SK-N-SH treated with all-trans-retinoic acid at 6 μM for 48 hours (cell line): ENCODE data around the gene SAMD11.

Experiments used
- ATAC-seq: fragments of 200-7000 bp; cut with Tn5 transposase; 3 replicates; pipeline ENCODE4 v1.9.1; 2020; ENCODE audit warnings: mild to moderate bottlenecking, moderate library complexity
- ARNTL ChIP-seq: fragments of 450-650 bp; formaldehyde crosslinking; IDR thresholded peaks from 2 replicates; pipeline ENCODE4 v1.5.0; 2020; ENCODE audit warnings: low read depth, mild to moderate bottlenecking, moderate library complexity, borderline replicate concordance
- BACH2 ChIP-seq: fragments of 250-450 bp; sonication (Bioruptor Pico); IDR thresholded peaks from 2 replicates; pipeline ENCODE4 v1.9.0; 2021; ENCODE audit warnings: mild to moderate bottlenecking, borderline replicate concordance
- CSDC2 ChIP-seq: fragments of 250-450 bp; sonication (Bioruptor Pico); IDR thresholded peaks from 2 replicates; pipeline ENCODE4 v1.5.0; 2020; ENCODE audit warnings: mild to moderate bottlenecking, moderate library complexity
- ESRRG ChIP-seq: fragments of 250-450 bp; sonication (Bioruptor Pico); IDR thresholded peaks from 2 replicates; pipeline ENCODE4 v1.6.1; 2021; ENCODE audit warnings: mild to moderate bottlenecking
- GLIS3 ChIP-seq: fragments of 250-450 bp; sonication (Bioruptor Pico); IDR thresholded peaks from 2 replicates; pipeline ENCODE4 v1.5.0; 2020; ENCODE audit warnings: mild to moderate bottlenecking, moderate library complexity
- ISL1 ChIP-seq: fragments of 250-450 bp; sonication (Bioruptor Pico); IDR thresholded peaks from 2 replicates; pipeline ENCODE4 v2.1.2; 2022; ENCODE audit warnings: mild to moderate bottlenecking, moderate library complexity
- OSR1 ChIP-seq: fragments of 250-450 bp; sonication (Bioruptor Pico); IDR thresholded peaks from 2 replicates; pipeline ENCODE4 v1.8.0; 2022; ENCODE audit warnings: moderate library complexity, mild to moderate bottlenecking, inconsistent platforms
- PPARA ChIP-seq: fragments of 250-450 bp; sonication (Bioruptor Pico); IDR thresholded peaks from 2 replicates; pipeline ENCODE4 v1.5.0; 2020; ENCODE audit warnings: mild to moderate bottlenecking, borderline replicate concordance
- RARB ChIP-seq: fragments of 250-450 bp; sonication (Bioruptor Pico); IDR thresholded peaks from 2 replicates; pipeline ENCODE4 v1.8.0; 2021; ENCODE audit warnings: mild to moderate bottlenecking, moderate library complexity
- SNAI2 ChIP-seq: fragments of 250-450 bp; sonication (Bioruptor Pico); IDR thresholded peaks from 2 replicates; pipeline ENCODE4 v1.5.0; 2020; ENCODE audit warnings: mild to moderate bottlenecking, moderate library complexity
- TCF4 ChIP-seq: fragments of 250-450 bp; sonication (Bioruptor Pico); IDR thresholded peaks from 2 replicates; pipeline ENCODE4 v1.8.0; 2021; ENCODE audit warnings: mild to moderate bottlenecking, moderate library complexity, borderline replicate concordance
- TOX ChIP-seq: fragments of 250-450 bp; sonication (Bioruptor Pico); IDR thresholded peaks from 2 replicates; pipeline ENCODE4 v1.8.0; 2021; ENCODE audit warnings: mild to moderate bottlenecking, moderate library complexity, borderline replicate concordance
- ZC3H10 ChIP-seq: fragments of 250-450 bp; sonication (Bioruptor Pico); IDR thresholded peaks from 2 replicates; pipeline ENCODE4 v1.5.1; 2021; ENCODE audit warnings: mild to moderate bottlenecking, moderate library complexity
- ZFP3 ChIP-seq: fragments of 250-450 bp; sonication (Bioruptor Pico); IDR thresholded peaks from 2 replicates; pipeline ENCODE4 v1.5.0; 2020; ENCODE audit warnings: mild to moderate bottlenecking, moderate library complexity
- ZFP30 ChIP-seq: fragments of 450-650 bp; formaldehyde crosslinking; IDR thresholded peaks from 2 replicates; pipeline ENCODE4 v1.5.0; 2022; ENCODE audit warnings: mild to moderate bottlenecking, moderate library complexity
- ZNF565 ChIP-seq: fragments of 450-650 bp; formaldehyde crosslinking; conservative IDR thresholded peaks from 2 replicates; pipeline ENCODE4 v1.5.0; 2020; ENCODE audit warnings: low read depth, mild to moderate bottlenecking, moderate library complexity
- ZNF70 ChIP-seq: fragments of 450-650 bp; formaldehyde crosslinking; IDR thresholded peaks from 2 replicates; pipeline ENCODE4 v1.5.0; 2020; ENCODE audit warnings: mild to moderate bottlenecking, moderate library complexity
- ZNF8 ChIP-seq: fragments of 450-650 bp; formaldehyde crosslinking; IDR thresholded peaks from 2 replicates; pipeline ENCODE4 v1.5.0; 2020; ENCODE audit warnings: mild to moderate bottlenecking, moderate library complexity
- TF ChIP-seq, protein P1 (sequence below): fragments of 250-450 bp; sonication (Bioruptor Pico); IDR thresholded peaks from 2 replicates; pipeline ENCODE4 v1.8.0; 2021; ENCODE audit warnings: low read depth, mild to moderate bottlenecking, moderate library complexity, borderline replicate concordance
- TF ChIP-seq, protein P2 (sequence below): fragments of 250-450 bp; sonication (Bioruptor Pico); IDR thresholded peaks from 2 replicates; pipeline ENCODE4 v1.5.1; 2021; ENCODE audit warnings: mild to moderate bottlenecking, moderate library complexity
- TF ChIP-seq, protein P3 (sequence below): fragments of 250-450 bp; sonication (Bioruptor Pico); IDR thresholded peaks from 2 replicates; pipeline ENCODE4 v1.5.0; 2020; ENCODE audit warnings: mild to moderate bottlenecking, moderate library complexity

SAMD11 gene

DNA sequence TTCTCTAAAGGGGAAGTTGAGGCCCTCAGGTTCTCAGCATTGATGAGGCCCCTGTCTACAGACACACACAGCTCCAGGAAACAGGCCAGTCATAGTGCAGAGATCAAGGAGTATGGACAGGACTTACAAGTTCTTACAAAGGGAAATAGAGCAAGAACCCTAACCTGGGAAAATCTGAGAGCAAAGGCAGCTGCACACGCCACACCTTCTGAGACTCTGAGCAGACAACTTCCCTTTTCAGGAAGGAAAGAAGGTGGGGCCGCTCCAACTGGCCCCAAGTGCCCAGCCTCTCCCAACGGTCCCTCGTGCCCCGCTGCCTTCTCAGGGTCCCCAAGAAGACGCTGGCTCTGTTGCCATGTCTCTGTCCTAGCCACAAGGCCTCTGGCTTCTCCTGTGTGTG lies 31.8 kb downstream of the SAMD11 start:
- TF ChIP-seq, protein P1, sequence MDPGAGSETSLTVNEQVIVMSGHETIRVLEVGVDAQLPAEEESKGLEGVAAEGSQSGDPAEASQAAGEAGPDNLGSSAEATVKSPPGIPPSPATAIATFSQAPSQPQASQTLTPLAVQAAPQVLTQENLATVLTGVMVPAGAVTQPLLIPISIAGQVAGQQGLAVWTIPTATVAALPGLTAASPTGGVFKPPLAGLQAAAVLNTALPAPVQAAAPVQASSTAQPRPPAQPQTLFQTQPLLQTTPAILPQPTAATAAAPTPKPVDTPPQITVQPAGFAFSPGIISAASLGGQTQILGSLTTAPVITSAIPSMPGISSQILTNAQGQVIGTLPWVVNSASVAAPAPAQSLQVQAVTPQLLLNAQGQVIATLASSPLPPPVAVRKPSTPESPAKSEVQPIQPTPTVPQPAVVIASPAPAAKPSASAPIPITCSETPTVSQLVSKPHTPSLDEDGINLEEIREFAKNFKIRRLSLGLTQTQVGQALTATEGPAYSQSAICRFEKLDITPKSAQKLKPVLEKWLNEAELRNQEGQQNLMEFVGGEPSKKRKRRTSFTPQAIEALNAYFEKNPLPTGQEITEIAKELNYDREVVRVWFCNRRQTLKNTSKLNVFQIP (CRISPR knock-in tag), result no peak
- TF ChIP-seq PPARA (CRISPR knock-in tag) (no peak), OSR1 (CRISPR knock-in tag) (no peak), ZC3H10 (CRISPR knock-in tag) (no peak)
- TF ChIP-seq, protein P2, sequence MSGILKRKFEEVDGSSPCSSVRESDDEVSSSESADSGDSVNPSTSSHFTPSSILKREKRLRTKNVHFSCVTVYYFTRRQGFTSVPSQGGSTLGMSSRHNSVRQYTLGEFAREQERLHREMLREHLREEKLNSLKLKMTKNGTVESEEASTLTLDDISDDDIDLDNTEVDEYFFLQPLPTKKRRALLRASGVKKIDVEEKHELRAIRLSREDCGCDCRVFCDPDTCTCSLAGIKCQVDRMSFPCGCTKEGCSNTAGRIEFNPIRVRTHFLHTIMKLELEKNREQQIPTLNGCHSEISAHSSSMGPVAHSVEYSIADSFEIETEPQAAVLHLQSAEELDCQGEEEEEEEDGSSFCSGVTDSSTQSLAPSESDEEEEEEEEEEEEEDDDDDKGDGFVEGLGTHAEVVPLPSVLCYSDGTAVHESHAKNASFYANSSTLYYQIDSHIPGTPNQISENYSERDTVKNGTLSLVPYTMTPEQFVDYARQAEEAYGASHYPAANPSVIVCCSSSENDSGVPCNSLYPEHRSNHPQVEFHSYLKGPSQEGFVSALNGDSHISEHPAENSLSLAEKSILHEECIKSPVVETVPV (CRISPR knock-in tag), result no peak
- no peak for ATAC-seq

GRCh38 chr1:956636-957035 lies 32.9 kb downstream of the SAMD11 start:
- ATAC-seq, result no peak
- TF ChIP-seq ZNF8 (no peak), SNAI2 (no peak), BACH2 (CRISPR knock-in tag) (no peak), PPARA (CRISPR knock-in tag) (no peak), GLIS3 (CRISPR knock-in tag) (no peak), ESRRG (CRISPR knock-in tag) (no peak), ZFP3 (CRISPR knock-in tag) (no peak), TOX (CRISPR knock-in tag) (no peak), ZC3H10 (CRISPR knock-in tag) (no peak)
- TF ChIP-seq, protein P2 (CRISPR knock-in tag), result no peak
- TF ChIP-seq, protein P1 (CRISPR knock-in tag), result no peak

DNA sequence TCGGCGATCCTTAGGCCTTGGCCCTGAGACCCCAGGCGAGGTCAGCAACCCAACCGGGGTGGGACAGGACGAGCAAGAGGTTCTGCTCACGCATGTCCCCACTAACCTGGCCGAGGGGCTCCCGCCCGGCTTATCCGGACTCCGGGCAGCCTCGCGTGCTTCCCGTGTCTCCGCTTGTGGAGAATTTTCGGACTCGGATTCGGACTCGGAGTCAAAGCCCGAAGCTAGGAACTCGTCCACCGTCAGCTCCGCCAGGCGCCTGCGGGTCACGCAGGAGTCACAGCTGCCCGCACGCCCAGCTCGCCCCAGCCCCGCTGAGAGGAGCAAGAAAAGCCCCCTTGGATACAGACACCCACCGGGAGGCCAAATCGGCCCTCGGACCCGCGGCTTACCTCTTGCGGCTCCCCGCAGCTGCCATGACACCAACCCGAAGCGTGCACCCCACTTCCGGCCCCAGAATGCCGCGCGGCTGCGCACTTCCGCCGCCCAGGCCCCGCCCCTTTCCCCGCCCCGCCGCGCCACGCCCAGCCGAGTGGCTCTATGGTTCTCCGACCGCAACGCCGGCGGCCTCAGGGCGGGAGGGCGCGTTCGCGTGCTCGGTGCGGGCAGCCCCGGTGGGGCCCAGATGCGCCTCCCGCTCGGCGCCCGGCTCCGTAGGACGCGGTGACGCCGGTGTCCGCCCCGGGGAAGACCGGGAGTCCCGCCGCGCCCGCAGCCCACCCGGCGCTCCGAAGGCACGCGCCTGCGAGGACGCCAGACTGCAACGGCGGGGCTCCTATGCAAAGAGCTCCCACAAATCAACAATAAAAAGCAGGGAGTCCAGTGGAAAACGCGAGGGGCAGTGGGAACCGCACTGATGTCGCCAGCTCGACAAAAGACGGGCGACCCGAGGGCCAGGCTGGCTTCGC lies 35.4 kb downstream of the SAMD11 start, which contains the start of gene NOC2L:
Gene NOC2L (minus strand): TSS at position 434 of the 908 bp plus-strand sequence. CDS start 16 bp downstream, at position 418.
- TF ChIP-seq ZFP3 (CRISPR knock-in tag), result no peak
- TF ChIP-seq TCF4 (CRISPR knock-in tag), result no peak
- no peak for TF ChIP-seq RARB (CRISPR knock-in tag)
- TF ChIP-seq PPARA (CRISPR knock-in tag), result no peak
- TF ChIP-seq OSR1 (CRISPR knock-in tag), result no peak
- no peak for TF ChIP-seq BACH2 (CRISPR knock-in tag)
- TF ChIP-seq TOX (CRISPR knock-in tag), result no peak
- TF ChIP-seq, protein P1 (CRISPR knock-in tag), result no peak
- no peak for TF ChIP-seq ISL1 (CRISPR knock-in tag)
- no peak for TF ChIP-seq ZC3H10 (CRISPR knock-in tag)
- TF ChIP-seq CSDC2, result no peak
- TF ChIP-seq, protein P2 (CRISPR knock-in tag), result no peak
- TF ChIP-seq, protein P3, sequence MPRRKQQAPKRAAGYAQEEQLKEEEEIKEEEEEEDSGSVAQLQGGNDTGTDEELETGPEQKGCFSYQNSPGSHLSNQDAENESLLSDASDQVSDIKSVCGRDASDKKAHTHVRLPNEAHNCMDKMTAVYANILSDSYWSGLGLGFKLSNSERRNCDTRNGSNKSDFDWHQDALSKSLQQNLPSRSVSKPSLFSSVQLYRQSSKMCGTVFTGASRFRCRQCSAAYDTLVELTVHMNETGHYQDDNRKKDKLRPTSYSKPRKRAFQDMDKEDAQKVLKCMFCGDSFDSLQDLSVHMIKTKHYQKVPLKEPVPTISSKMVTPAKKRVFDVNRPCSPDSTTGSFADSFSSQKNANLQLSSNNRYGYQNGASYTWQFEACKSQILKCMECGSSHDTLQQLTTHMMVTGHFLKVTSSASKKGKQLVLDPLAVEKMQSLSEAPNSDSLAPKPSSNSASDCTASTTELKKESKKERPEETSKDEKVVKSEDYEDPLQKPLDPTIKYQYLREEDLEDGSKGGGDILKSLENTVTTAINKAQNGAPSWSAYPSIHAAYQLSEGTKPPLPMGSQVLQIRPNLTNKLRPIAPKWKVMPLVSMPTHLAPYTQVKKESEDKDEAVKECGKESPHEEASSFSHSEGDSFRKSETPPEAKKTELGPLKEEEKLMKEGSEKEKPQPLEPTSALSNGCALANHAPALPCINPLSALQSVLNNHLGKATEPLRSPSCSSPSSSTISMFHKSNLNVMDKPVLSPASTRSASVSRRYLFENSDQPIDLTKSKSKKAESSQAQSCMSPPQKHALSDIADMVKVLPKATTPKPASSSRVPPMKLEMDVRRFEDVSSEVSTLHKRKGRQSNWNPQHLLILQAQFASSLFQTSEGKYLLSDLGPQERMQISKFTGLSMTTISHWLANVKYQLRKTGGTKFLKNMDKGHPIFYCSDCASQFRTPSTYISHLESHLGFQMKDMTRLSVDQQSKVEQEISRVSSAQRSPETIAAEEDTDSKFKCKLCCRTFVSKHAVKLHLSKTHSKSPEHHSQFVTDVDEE (CRISPR knock-in tag), result no peak
- TF ChIP-seq ZNF70 (CRISPR knock-in tag), result no peak
- no peak for TF ChIP-seq ZFP30 (CRISPR knock-in tag)
- TF ChIP-seq ZNF565 (CRISPR knock-in tag), result no peak
- TF ChIP-seq ESRRG (CRISPR knock-in tag), result no peak
- TF ChIP-seq ARNTL, result no peak
- no peak for TF ChIP-seq SNAI2
- TF ChIP-seq ZNF8, result no peak
- ATAC-seq, result peak; percentile 91
